ENCODE measurements around the gene CHRNA4.

- TF ChIP-seq CTCF (IDR thresholded peaks at IDR 0.05) (no peak), EP300 (IDR thresholded peaks at IDR 0.05) (no peak), POLR2A (IDR thresholded peaks at IDR 0.05) (no peak)
These were observed 8.8 kb upstream of the CHRNA4 start for GRCh38 chr20:63369724-63370617.
